ENCODE results near the gene LRRK1.

Gene LRRK1

DNA sequence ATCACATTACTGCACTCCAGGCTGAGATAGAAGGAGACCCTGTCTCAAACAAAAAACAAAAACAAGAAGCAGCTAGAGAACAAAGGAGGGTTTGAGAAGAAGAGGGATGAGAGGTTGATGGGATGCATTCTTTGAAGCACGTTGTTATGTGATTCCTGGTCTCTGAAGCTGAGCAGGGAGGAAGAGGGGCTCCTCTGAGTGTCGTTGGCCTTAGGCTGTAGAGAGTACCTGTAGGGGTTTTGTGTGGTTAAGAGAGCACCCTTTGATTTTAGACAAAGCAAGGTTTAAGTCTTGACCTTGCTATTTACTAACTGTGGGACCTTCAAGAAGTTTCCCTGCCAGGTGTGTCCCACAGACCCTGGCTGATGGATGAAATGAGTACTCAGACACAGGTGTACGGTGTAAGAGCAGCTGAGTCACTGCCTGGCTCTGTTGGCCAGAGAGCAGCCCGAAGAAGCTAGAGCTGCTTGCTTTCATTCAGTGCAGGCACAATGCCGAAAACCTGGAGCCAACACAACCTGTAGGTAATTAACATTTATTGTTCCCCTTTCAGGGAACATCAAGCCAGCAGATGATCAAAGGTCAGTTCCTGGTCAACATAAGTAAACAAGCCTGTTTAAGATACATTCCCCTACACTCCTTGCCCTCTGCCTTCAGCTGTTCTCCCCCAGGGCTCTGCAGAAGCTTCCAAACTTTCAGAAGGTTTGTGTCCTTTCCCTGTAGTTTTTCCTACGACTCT, 67.2 kb downstream of the LRRK1 start:
- no peak for DNase-seq

DNA sequence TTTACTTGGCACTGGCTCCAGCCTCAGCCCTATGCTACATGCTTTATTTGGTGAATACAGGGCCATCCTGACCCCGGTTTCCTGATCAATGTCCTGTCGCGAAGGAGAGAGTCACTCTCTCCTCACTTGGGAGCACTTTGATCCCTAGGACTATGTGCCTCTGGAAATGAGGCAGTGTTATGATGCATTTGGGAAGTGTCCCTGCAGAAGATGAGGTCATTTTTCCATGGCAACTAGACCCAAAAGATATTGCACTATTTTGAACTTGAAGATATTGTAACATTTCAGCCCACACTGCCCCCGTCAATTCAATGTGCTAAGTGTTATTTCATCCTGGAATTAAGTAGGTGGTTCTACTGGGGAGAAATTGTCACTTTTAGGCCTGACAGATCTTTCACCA, 68.0 kb downstream of the LRRK1 start:
- no peak for DNase-seq

DNA sequence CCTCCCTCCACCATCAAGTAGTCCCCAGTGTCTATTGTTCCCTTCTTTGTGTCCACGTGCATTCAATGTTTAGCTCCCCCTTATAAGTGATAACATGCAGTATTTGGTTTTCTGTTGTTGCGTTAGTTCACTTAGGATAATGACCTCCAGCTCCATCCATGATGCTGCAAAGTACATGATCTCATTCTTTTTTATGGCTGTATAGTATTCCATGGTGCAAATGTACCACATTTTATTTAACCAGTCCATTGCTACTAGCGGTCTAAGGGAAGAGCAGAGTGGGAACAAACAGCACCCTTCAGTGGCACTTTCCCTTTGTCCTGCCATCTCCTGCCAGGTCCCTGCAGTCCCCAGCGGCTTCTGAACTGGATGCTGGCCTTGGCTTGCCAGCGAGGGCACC, 69.1 kb downstream of the LRRK1 start:
- no peak for DNase-seq

GRCh38 chr15:100988857-100989256, 69.7 kb downstream of the LRRK1 start:
- DNase-seq, result no peak

- no peak for DNase-seq
Observed at GRCh38 chr15:100994597-100995446, 75.7 kb downstream of the LRRK1 start.

- no peak for DNase-seq
Observed at GRCh38 chr15:100995471-100996430, 76.6 kb downstream of the LRRK1 start.

DNA sequence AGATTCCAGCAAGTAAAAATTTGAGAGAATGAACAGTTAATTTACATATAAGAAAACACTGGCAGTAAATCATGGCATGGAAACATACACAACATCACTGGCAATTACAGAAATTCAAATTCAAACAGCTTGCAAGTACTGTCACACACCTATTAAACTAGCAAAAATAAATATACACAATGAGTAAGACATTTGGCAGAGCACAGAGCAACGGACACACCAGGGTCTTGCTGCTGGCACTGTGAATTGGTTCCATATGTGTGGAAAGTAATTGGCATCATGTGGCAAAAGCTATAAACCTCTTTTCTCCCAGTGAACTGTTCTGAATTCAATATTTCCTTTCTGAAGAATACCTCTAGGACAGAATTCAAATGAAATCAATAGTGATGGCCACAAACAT, 78.3 kb downstream of the LRRK1 start:
- DNase-seq, result no peak

- DNase-seq, result no peak
Observed at GRCh38 chr15:100998630-100999029, 79.5 kb downstream of the LRRK1 start.

GRCh38 chr15:100999369-100999768, 80.2 kb downstream of the LRRK1 start:
- no peak for DNase-seq

DNA sequence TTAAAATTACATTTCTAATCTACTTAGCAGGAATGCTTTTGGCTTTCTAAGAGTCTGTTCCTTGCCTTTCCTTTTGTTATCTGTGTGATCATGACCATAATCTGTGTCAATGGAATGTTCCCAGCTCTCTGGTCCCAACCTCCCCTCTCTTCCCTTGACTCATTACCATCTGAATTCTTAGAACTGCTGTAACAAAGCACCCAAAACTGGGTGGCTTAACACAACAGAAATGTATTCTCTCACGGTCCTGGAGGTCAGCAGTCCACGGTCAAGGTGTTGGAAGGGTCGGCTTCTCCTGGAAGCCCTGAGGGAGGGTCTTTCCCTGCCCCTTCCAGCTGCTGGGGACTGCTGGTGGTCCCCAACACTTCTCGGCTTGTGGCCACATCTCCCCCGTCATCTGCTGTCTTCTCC, 81.1 kb downstream of the LRRK1 start:
- no peak for DNase-seq

- no peak for DNase-seq
Observed at GRCh38 chr15:101001056-101001455, 81.9 kb downstream of the LRRK1 start.

DNA sequence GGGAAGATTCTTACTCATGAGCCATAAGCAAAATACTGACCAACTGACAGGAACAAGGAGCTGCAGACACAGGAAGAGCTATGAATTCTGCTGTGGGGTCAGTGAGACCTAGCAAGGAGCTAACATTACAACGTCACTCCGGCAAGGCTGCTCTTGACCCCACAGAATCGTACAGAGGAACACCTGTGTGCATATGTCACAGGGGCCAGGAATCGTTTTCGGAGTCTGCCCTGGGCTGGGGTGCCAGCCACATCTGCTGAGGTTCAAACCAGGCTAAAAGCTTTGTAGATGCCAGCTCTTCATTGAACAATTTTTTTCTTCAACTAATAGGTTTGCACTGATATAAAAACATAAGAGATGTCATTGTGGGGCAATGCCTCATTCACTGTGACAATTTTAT, 82.6 kb downstream of the LRRK1 start:
- no peak for DNase-seq

- DNase-seq, result no peak
Observed at GRCh38 chr15:101003081-101003480, 83.9 kb downstream of the LRRK1 start.

- no peak for DNase-seq
Observed at GRCh38 chr15:101003706-101004105, 84.5 kb downstream of the LRRK1 start.

GRCh38 chr15:101004500-101004899, 85.3 kb downstream of the LRRK1 start:
- DNase-seq, result no peak

GRCh38 chr15:101004986-101005747, 86.0 kb downstream of the LRRK1 start:
- DNase-seq, result no peak

- peak; percentile 29 for DNase-seq
Observed at GRCh38 chr15:101006931-101007691, 88.0 kb downstream of the LRRK1 start.

- DNase-seq, result no peak
Observed at GRCh38 chr15:101008158-101009139, 89.3 kb downstream of the LRRK1 start.

- DNase-seq, result no peak
Observed at GRCh38 chr15:101009176-101009575, 90.0 kb downstream of the LRRK1 start.

- no peak for DNase-seq
Observed at GRCh38 chr15:101010781-101011180, 91.6 kb downstream of the LRRK1 start.

Data from GOT3 (cell line).